T-helper 1 cell (primary cell): Measurements from ENCODE around the gene RAP1B.
A peak's percentile ranks its signal among the peaks of the same experiment; 100 is the strongest.
"Not testable (repeated sequence)": the region's sequence is repeated elsewhere in the genome, so short reads cannot be mapped to it uniquely, and the experiment has no call there.

Experiments
- DNase-seq, 5 donors: peaks; one replicate each; pipeline ENCODE4 v3.0.0-alpha.2; 2012 to 2020

The RAP1B gene

GRCh38 chr12:68637439-68637838 is 26.7 kb downstream of the RAP1B start:
- DNase-seq, result not testable (repeated sequence)

DNA sequence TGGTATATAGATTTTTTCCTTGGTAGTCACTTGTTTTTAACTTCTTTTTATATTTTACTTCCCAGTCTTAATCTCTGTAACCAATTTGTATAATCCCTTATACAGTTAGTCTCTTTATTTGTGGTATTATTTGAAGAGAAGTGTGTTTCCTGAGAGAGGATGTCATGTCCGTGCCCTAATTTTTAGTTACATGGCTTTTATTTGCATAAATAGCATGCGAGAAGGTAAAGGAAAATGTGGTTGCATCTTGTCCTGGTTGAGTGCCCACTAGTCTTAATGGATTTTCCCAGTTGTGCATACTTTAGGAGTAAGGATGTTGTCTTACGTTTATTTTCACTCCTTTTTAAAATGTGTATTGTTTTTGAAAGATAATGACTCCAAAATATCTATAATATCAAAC is 27.5 kb downstream of the RAP1B start:
- DNase-seq, result no peak

- no peak for DNase-seq
These were observed 28.2 kb downstream of the RAP1B start for GRCh38 chr12:68638721-68639395.

- no peak for DNase-seq
These were observed 28.7 kb downstream of the RAP1B start for GRCh38 chr12:68639396-68639767.

DNA sequence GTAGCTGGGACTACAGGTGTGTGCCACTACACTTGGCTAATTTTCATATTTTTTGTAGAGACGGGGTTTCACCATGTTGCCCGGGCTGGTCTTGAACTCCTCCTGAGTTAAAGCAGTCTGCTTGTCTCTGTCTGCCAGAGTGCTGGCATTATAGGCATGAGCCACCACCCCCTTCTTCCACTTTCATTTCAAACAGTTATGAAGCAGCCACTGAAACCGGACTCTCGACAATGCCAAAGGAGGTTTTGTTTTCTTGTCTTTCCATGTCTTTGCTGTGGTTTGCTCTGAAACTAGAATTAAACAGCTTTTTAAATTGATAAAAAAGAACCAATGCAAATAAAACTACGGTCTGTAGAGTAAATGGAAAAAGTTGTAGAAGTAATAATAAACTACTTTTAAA is 30.4 kb downstream of the RAP1B start:
- peak in 3 of 5 donors; percentile 8 to 73 (median 12) for DNase-seq

GRCh38 chr12:68646484-68646883 is 35.8 kb downstream of the RAP1B start:
- DNase-seq, result no peak

DNA sequence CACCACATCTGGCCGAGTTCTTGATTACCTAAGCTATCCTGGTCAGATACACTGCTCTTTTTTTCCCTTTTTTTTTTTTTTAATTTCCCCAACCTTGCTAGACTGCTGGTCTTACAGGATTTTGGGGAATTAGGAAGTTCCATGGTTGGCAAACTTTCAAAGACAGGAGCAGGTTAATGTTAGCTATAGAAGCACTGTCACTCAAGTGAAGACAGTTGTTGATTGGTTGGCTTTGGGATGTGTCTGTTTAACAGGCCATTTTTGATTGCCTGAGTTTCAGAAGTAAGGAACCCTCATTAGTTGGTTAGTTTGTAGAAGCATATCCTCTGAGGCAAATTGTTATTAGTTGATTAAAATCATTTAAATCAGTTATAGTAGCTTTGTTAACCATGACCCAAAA is 36.8 kb downstream of the RAP1B start:
- no peak for DNase-seq

- DNase-seq, result peak in 1 of 5 donors; percentile 63
These were observed 37.5 kb downstream of the RAP1B start for GRCh38 chr12:68648179-68648578.

DNA sequence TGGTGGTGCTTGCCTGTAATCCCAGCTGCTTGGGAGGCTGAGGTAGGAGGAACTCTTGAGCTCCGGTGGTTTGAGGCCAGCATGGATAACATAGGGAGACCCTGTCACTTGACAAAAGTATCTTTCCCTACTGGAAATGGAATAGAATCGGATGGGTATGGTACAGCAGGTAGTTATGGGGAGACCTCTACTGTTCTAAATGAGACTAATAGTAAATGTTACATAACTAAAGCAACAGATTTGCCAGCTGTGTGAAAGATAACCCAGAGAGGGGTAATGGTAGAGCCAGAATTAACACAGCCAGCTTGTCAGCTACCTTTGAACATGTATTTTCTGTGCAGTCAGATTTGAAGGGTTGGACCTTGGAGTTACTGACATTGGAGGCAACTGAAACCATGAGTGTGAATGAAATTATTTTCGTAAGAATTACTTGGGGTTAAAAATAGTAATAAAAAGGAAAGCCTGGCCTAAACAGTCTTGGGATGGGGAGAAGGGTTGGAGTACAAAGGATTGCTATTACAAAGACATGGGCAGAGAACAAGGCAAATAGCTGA is 54.4 kb downstream of the RAP1B start:
- DNase-seq, result no peak

- DNase-seq, result no peak
These were observed 56.6 kb downstream of the RAP1B start for GRCh38 chr12:68667291-68667690.

- peak in 1 of 5 donors; percentile 11 for DNase-seq
These were observed 57.2 kb downstream of the RAP1B start for GRCh38 chr12:68667896-68668295.

GRCh38 chr12:68671179-68671578 is 60.5 kb downstream of the RAP1B start:
- no peak for DNase-seq

GRCh38 chr12:68673788-68674187 is 63.1 kb downstream of the RAP1B start:
- peak in 1 of 5 donors; percentile 81 for DNase-seq

- no peak for DNase-seq
These were observed 63.7 kb downstream of the RAP1B start for GRCh38 chr12:68674376-68674775.

- peak; percentile 17 to 89 (median 34) for DNase-seq
These were observed 64.6 kb downstream of the RAP1B start for GRCh38 chr12:68675101-68675842.

DNA sequence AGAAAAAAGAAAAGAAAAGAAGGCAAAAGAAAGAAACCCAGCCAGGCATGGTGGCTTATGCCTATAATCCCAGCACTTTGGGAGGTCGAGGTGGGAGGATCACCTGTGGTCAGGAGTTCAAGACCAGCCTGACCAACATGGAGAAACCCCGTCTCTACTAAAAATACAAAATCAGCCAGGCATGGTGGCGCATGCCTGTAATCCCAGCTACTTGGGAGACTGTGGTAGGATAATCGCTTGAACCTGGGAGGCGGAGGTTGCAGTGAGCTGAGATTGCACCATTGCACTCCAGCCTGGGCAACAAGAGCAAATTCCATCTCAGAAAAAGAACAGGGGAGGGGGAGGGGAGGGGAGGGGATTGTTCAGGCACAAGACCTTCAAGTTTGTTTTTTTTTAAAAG is 66.2 kb downstream of the RAP1B start:
- DNase-seq, result not testable (repeated sequence)

DNA sequence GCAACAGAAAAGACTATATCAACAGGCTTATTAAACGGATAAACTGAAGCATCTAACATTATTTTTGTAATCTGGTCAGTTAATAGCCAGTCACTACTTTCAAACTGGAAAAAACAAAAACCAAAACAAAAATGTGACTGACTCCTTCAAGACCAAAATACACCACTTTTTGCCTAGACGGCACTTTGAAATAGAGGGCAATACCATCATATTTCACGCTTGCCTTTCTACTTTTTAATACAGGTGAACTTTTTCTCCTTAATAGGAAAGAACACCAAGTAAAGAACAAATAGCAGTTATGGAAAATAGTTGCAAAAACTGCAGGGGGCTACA is 75.5 kb downstream of the RAP1B start:
- DNase-seq, result no peak

DNA sequence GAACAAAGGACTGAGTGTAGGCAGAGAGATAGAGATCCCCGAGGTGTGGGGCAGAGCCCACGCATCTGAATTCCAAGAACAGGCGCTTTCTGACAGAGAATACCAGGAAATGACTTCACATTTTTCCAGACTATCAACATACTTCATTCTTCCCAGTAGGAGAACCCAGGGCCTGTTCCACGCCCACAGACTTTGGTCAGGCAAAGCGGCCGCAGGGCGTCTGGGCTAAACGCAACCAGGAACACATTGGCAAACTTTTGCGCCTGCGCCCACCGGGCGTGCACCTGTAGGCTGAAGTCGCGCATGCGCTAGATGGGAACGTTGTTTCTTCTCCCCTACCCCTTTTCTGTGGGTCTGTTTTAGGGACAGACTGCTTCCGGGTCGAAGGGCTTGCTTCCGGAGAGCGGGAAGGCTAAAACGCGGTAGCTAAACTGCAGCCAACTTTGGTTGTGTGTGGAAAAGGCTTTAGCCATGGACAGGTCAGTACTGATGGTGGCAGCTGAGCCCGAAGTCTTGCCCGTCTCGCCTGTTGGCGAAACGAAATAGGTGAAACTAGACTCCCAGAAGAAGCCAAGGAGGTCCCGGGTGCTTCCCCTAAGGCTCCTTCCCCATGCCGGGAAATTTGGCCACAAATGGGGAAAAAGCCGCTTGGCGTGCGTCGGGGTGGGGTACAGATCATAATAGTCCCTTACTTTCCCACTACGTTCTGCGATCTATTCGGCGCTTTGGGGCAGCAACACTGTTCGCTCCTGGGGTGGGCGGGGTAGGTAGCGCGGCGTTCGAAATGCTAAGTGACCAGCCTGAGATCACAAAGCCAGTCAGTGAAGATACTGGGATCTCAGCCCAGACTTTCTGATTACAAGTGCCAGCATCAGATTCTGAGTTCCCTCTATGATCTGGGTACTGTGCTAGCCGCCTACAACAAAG is 76.2 kb downstream of the RAP1B start, which contains the start of gene NUP107:
NUP107 (plus strand) TSS at position 384 of the 927 bp plus-strand sequence; CDS start at position 472, 88 bp downstream.
- DNase-seq, result peak; percentile 97 to 99 (median 97)

DNA sequence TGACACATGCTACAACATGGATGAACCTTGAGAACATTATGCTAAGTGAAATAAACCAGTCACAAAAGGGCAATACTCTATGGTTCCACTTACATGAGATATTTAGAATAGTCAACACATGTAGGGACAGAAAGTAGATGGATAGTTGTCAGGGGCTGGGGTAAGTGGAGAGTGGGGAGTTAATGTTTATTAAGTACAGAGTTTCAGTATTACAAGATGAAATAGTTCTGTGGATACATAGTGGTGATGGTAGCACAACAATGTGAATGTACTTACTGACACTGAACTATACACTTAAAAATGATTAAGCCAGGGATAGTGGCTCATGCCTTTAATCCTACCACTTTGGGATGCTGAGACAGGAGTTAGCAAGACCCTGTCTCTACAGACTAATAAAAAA is 84.8 kb downstream of the RAP1B start:
- DNase-seq, result no peak

DNA sequence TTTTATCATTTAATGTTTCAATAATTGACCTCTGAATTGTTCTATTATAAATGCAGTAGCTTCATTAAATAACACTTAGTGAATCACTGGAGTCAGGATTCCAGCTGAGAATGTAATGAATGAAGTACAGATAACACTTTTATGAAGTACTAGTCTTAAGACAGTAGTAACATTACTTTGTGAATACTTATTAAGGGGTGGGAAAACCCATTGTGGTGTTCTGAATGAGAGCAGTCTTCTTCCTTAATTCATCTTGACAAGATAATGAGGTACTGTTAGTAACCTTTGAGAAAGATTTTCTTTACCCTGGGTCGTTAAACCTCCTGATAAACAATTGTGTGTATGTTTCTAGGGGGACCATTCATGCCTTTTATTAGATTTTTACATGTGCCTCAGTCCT is 88.8 kb downstream of the RAP1B start:
- DNase-seq, result no peak
